ENCODE results near the gene LGALS7B. TPM values are rescaled to one million over a fixed set of nuclear protein-coding genes. Genes with fewer than 3 reads are reported as not detected.
A peak's percentile ranks its signal among the peaks of the same experiment; 100 is the strongest.

Gene LGALS7B
- not detected for total RNA-seq

DNA sequence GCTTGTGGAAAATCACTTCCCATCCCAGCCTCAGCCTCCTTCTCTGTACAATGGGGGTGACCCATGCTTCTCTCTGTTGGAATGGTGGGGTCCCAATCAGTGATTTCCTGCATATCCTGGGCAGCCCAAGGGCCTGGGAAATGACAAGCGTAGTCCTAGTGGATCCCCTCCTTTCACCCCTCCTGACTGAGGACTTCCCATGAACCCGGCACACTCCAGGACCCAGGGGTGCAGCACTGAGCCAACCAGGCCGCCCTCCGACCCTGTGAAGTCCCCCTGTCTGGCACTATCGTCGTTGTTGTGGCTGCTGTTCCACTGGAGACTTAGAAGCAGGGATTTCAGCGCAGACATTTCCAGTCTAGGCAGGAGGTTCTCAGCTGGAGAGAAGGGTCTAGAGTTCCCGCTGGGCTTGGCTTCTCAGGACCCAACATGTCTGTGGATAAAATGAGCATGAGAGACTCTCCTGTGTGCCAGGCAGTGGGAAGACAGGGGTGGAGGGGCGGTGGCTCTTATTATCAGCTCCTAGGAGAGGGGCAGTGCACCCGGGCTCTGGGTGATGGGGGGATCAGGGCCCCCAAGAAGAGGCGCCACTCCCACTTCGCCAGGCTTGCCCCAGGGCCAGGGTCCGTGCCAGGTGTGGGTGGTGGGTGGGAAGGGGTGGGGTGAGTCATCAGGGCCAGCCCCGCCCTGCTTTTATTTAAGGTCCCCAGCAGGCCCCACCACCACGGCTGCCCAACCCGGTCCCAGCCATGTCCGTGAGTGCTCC lies at the start of gene LGALS7B:
TSS of gene LGALS7B (plus strand) at position 723 of the 766 bp plus-strand sequence. CDS start at position 750, 27 bp downstream.
- intact Hi-C loops (cut with DNase I, micrococcal nuclease), result no loop called here
- no peaks in the 10 kb centered on the region for H3K27me3 Mint-ChIP-seq
- ChIA-PET POLR2A (no interaction called here), CTCF (interaction anchor here (1.5 kb wide), 1 partner anchor 19 kb away, joined by 5 read pairs; no protein-coding TSS in a partner anchor)
- no peaks in the 10 kb centered on the region for H3K36me3 Mint-ChIP-seq (ENCODE audit: low read depth)
- H3K4me3 Mint-ChIP-seq, result no peak within 1 kb of the TSS
- ATAC-seq, result no peak
- H3K9me3 Mint-ChIP-seq (ENCODE audit: low read depth), result no peaks in the 10 kb centered on the region
- no peak for DNase-seq
- peaks cover 4% of the 10 kb centered on the region for H3K4me1 Mint-ChIP-seq
- H3K27ac Mint-ChIP-seq, result no peak within 1 kb of the TSS

DNA sequence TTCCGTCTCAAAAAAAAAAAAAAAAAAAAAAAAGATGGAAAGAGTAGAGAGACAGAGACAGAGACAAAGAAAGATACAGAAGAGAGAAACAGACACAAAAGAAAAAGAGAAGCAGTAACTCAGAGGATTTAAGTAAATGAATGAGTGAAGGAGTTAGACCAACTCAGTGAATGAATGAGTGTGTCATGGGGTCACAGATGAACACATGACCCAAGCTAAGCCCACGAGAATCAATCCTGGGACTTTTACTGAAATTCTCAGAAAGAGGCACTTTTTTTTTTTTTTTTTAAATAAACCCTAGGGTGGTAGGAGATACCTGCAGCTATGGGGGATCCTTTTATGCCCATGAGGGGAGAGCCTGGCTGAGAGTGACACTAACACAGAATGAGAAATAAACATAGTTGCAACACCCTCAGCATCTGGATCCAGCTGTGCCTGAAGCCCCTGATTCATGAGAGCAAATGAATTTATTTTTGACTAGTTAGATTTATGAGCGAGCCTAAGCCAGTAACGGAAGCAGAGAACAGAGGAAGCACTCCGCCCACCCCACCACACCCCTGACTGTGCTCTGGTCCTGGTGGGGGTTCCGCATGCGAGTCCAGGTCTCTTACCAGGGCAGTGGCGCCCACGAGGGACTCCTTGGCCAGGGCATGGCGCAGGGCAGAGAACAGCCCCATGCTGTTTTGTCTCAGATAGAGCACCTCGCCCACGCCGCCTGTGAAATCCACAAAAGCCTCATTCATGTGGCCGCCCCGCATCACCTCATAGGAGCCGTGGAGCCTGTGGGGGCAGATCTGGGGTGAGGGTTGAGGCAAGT lies 49.4 kb upstream of the LGALS7B start:
- Mint-ChIP-seq H3K4me1 (peaks cover 25% of the 10 kb centered on the region), H3K27ac (no peak overlapping the region), H3K4me3 (no peak overlapping the region), H3K9me3 (ENCODE audit: low read depth) (no peaks in the 10 kb centered on the region), H3K27me3 (peaks cover 7% of the 10 kb centered on the region), H3K36me3 (ENCODE audit: low read depth) (no peaks in the 10 kb centered on the region)
- ATAC-seq (no peak), DNase-seq (peak; percentile 39)
- intact Hi-C loops (cut with DNase I, micrococcal nuclease), result loop anchor here in 1 of 2 experiments (5.0 kb wide), 2 partner anchors 208 to 352 kb away; partner anchors contain the start of genes GGN and SPRED3
- POLR2A ChIA-PET, result no interaction called here
- CTCF ChIA-PET, result interaction anchor here (0.7 to 1.2 kb wide), 3 partner anchors 13 to 436 kb away, joined by 3 to 5 read pairs (median 4); partner anchors contain the start of gene C19orf33

DNA sequence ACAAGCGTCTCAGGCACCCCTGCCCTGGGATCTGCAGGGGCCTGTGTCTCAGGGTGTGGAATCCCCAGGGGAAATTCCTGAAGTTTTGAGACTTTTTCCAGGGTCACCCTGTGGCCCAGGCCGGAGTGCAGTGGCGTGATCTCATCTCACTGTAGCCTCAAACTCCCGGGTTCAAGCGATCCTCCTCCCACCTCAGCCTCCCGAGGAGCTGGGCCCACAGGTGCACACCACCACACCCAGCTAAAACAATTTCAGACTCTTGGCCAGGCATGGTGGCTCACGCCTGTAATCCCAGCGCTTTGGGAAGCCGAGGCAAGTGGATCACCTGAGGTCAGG lies 48.8 kb upstream of the LGALS7B start:
- ChIA-PET POLR2A (no interaction called here), CTCF (interaction anchor here (0.9 to 1.2 kb wide), 2 partner anchors 14 to 189 kb away, joined by 3 to 4 read pairs; no protein-coding TSS in a partner anchor)
- no peak overlapping the region for H3K4me3 Mint-ChIP-seq
- intact Hi-C loops (cut with DNase I, micrococcal nuclease), result no loop called here
- no peaks in the 10 kb centered on the region for H3K9me3 Mint-ChIP-seq (ENCODE audit: low read depth)
- DNase-seq (no peak), ATAC-seq (no peak)
- no peak overlapping the region for H3K27ac Mint-ChIP-seq
- H3K4me1 Mint-ChIP-seq, result peaks cover 20% of the 10 kb centered on the region
- peaks cover 7% of the 10 kb centered on the region for H3K27me3 Mint-ChIP-seq
- no peaks in the 10 kb centered on the region for H3K36me3 Mint-ChIP-seq (ENCODE audit: low read depth)

DNA sequence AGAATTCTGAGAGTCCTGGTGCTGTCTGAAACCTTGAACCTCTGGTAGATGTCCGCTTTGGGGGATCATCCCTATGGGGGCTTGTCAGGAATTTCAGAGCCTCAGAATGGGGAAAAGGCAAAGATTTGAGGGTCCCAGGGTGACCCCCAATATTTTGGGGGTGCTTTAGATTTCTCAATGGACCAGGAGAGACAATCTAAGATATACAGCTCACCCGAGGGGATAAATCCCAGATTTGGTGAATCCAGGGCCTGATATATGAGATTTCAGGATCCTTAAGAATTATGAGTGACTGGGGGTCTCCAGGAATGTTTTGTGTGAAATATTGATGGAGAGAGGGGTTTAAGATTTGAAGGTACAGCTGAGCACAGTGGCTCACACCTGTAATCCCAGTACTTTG lies 48.1 kb upstream of the LGALS7B start:
- H3K4me3 Mint-ChIP-seq, result no peak overlapping the region

DNA sequence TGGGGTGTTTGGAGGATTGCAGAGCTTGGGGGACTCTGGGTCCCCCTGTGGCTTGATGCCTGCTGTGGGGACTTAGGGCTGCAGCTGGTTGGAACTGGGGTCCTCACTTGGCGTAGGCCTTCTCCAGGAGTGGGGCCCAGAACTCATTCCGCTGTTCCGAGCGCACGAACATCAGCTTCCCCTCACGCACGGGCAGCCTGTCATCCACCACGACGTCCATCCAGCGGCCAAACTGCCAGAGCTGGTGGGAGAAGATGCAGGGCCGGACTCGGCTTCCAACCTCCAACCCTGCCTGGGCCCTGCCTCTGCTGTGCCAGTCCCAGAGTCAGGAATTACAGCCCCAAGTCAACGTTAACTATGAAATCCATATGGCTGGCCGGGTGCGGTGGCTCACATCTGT lies 47.3 kb upstream of the LGALS7B start:
- ChIA-PET CTCF (no interaction called here), POLR2A (no interaction called here)
- Mint-ChIP-seq H3K27me3 (peaks cover 6% of the 10 kb centered on the region), H3K27ac (no peak overlapping the region), H3K36me3 (ENCODE audit: low read depth) (no peaks in the 10 kb centered on the region), H3K4me1 (peaks cover 14% of the 10 kb centered on the region), H3K4me3 (no peak overlapping the region), H3K9me3 (ENCODE audit: low read depth) (no peaks in the 10 kb centered on the region)
- DNase-seq (no peak), ATAC-seq (no peak)
- intact Hi-C loops (cut with DNase I, micrococcal nuclease), result no loop called here

More for the DNA sequence above, 48.1 kb upstream of the LGALS7B start:
- intact Hi-C loops (cut with DNase I, micrococcal nuclease), result no loop called here
- Mint-ChIP-seq H3K27me3 (peaks cover 7% of the 10 kb centered on the region), H3K27ac (no peak overlapping the region), H3K9me3 (ENCODE audit: low read depth) (no peaks in the 10 kb centered on the region), H3K4me1 (peaks cover 17% of the 10 kb centered on the region), H3K36me3 (ENCODE audit: low read depth) (no peaks in the 10 kb centered on the region)
- CTCF ChIA-PET, result interaction anchor here (0.6 to 1.2 kb wide), 3 partner anchors 70 to 401 kb away, joined by 3 to 4 read pairs (median 3); no protein-coding TSS in a partner anchor
- ATAC-seq, result no peak
- no peak for DNase-seq
- POLR2A ChIA-PET, result no interaction called here

DNA sequence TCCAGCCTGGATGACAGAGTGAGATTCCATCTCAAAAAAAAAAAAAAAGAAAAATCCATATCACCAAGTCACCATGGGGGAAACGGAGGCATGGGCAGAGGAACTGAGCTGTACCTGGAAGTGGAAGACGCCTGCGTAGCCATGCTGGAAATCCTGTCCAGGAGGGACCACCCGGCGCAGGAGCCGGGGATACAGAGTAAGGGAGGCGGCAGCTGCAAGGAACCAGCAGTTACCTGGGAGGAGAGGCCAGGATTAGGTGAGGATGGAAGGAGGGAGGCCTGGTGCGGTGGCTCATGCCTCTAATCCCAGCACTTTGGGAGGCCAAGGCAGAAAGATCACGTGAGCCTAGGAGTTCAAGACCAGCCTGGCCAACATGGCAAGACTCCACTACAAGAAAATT lies 46.7 kb upstream of the LGALS7B start:
- Mint-ChIP-seq H3K9me3 (ENCODE audit: low read depth) (no peaks in the 10 kb centered on the region), H3K4me1 (peaks cover 13% of the 10 kb centered on the region), H3K36me3 (ENCODE audit: low read depth) (no peaks in the 10 kb centered on the region), H3K27me3 (peaks cover 6% of the 10 kb centered on the region), H3K27ac (no peak overlapping the region), H3K4me3 (no peak overlapping the region)
- POLR2A ChIA-PET, result interaction anchor here (0.6 kb wide), 1 partner anchor 740 kb away, joined by 3 read pairs; no protein-coding TSS in a partner anchor
- ATAC-seq, result no peak
- no peak for DNase-seq
- CTCF ChIA-PET, result no interaction called here
- intact Hi-C loops (cut with DNase I, micrococcal nuclease), result no loop called here

DNA sequence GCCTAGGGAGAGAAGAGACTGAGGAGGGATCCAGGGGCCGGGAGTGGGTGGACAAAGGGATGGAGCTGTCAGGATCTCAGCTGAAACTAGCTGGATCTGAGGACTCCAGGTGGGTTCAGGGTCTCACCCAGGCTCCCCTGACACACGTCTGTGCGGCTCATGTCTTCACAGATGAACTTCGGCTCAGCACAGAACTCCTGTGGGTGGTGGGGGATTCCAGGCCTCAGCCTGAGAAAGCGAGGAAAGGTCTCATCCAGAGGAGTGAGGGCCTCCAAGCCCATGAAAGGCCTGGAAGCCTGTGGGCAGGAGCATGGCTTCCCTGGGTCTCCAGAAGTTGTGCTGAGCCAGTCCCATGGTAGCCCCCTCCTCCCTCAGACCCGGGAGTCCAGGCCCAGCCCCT lies 46.1 kb upstream of the LGALS7B start:
- H3K4me1 Mint-ChIP-seq, result peaks cover 8% of the 10 kb centered on the region
- ChIA-PET POLR2A (no interaction called here), CTCF (no interaction called here)
- ATAC-seq, result no peak
- no peak overlapping the region for H3K27ac Mint-ChIP-seq
- H3K9me3 Mint-ChIP-seq (ENCODE audit: low read depth), result no peaks in the 10 kb centered on the region
- no peak for DNase-seq
- peaks cover 1% of the 10 kb centered on the region for H3K27me3 Mint-ChIP-seq
- intact Hi-C loops (cut with DNase I, micrococcal nuclease), result no loop called here
- H3K36me3 Mint-ChIP-seq (ENCODE audit: low read depth), result no peaks in the 10 kb centered on the region
- no peak overlapping the region for H3K4me3 Mint-ChIP-seq

DNA sequence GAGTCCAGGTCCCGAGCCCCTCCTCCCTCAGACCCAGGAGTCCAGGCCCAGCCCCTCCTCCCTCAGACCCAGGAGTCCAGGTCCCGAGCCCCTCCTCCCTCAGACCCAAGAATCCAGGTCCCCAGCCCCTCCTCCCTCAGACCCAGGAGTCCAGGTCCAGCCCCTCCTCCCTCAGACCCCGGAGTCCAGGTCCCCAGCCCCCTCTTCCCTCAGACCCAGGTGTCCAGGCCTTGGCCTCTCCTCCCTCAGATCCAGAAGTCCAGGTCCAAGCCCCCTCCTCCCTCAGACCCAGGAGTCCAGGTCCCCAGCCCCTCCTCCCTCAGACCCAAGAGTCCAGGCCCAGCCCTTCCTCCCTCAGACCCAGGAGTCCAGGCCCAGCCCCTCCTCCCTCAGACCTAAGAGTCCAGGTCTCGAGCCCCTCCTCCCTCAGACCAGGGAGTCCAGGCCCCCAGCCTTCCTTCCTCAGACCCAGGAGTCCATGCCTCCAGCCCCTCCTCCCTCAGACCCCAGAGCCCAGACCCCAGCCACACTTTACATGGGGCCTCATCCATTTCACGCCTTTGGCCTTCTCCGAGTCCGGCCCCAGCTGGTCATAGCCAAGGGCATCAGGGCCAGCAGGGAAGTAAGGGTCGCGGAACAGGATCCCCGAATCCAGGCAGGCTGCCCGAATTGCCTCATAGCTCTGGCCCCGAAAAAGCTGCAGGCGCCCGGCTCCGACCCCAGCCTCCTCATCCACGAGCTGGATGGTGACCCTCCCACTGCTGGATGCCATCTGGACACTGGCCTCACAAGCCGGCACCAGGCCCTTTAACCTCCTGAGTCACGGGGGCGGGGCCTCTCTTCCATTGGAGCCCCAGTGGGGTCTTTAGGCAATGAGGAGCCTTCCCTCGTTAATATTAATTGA lies 45.4 kb upstream of the LGALS7B start:
- Mint-ChIP-seq H3K4me1 (peaks cover 6% of the 10 kb centered on the region), H3K27me3 (no peaks in the 10 kb centered on the region), H3K9me3 (ENCODE audit: low read depth) (no peaks in the 10 kb centered on the region), H3K4me3 (no peak overlapping the region), H3K27ac (no peak overlapping the region), H3K36me3 (ENCODE audit: low read depth) (no peaks in the 10 kb centered on the region)
- ChIA-PET POLR2A (no interaction called here), CTCF (interaction anchor here (0.6 kb wide), 2 partner anchors 156 to 419 kb away, joined by 3 read pairs; no protein-coding TSS in a partner anchor)
- ATAC-seq, result no peak
- DNase-seq, result no peak
- intact Hi-C loops (cut with DNase I, micrococcal nuclease), result no loop called here

DNA sequence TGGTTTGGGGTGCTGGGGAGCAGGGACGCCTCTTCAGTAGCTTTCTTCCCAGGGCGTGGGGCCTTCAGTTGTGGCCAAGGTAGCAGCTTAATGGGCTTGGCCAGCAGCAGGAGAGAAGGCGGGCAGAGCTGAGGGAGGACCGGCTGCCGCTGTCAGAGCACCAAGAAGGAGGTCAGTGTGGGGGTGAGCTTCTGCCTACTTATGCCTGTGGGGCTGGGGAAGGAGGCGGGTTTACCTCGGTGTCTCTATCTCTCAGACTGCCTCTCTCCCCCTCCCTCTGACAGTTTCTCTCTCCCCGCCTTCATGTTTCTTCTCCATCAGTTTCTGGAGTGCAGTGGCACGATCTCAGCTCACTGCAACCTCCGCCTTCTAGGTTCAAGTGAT lies 44.7 kb upstream of the LGALS7B start, which contains the start of gene CAPN12:
TSS of gene CAPN12 (minus strand) at position 177 of the 384 bp plus-strand sequence. CDS start 309 bp downstream, outside the sequence.
- Mint-ChIP-seq H3K36me3 (ENCODE audit: low read depth) (no peaks in the 10 kb centered on the region), H3K9me3 (ENCODE audit: low read depth) (no peaks in the 10 kb centered on the region), H3K4me3 (no peak within 1 kb of the TSS), H3K4me1 (peaks cover 4% of the 10 kb centered on the region), H3K27ac (no peak within 1 kb of the TSS), H3K27me3 (no peaks in the 10 kb centered on the region)
- POLR2A ChIA-PET, result no interaction called here
- ATAC-seq (no peak), DNase-seq (no peak)
- intact Hi-C loops (cut with DNase I, micrococcal nuclease), result no loop called here
- CTCF ChIA-PET, result interaction anchor here (0.6 kb wide), 2 partner anchors 157 to 420 kb away, joined by 3 read pairs; no protein-coding TSS in a partner anchor

DNA sequence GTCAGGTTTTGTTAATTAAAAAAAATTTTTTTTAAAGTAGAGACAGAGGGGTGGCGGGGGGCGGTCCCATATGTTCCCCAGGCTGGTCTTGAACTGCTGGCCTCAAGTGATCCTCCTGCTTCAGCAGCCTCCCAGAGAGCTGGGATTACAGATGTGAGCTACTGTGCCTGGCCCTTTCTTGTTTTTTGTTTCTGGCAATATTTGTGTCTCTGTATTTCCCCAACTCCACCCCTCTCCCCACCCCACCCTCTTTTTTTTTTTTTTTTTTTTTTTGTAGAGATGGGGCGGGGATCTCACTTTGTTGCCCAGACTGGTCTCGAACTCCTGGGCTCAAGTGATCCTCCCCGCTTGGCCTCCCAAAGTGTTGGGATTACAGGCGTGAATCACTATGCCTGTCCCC lies 44.1 kb upstream of the LGALS7B start:
- ChIA-PET POLR2A (no interaction called here), CTCF (no interaction called here)
- H3K27ac Mint-ChIP-seq, result no peak overlapping the region
- H3K36me3 Mint-ChIP-seq (ENCODE audit: low read depth), result no peaks in the 10 kb centered on the region
- peaks cover under 1% of the 10 kb centered on the region for H3K4me1 Mint-ChIP-seq
- DNase-seq, result no peak
- ATAC-seq, result no peak
- H3K4me3 Mint-ChIP-seq, result no peak overlapping the region
- no peaks in the 10 kb centered on the region for H3K9me3 Mint-ChIP-seq (ENCODE audit: low read depth)
- no peaks in the 10 kb centered on the region for H3K27me3 Mint-ChIP-seq
- intact Hi-C loops (cut with DNase I, micrococcal nuclease), result no loop called here

DNA sequence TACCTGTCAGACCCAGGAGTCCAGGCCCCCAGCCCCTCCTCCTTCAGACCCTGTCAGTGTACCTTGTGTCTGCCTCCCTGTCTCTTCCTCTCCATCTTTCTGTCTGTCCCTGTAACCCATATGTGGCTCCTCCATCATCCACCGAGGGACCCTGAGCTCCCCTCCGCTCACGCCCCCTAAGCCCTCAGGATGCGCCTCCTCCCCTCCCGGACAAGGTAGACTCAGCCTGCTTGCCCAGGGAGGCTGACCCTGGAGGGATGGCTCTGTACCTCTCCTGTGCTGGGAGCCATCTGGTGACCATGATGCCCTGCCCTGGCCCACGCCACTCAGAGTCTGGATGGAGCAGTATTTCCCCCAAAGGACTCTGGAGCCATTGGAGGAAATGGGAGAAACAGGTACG lies 43.7 kb upstream of the LGALS7B start:
- Mint-ChIP-seq H3K4me1 (no peaks in the 10 kb centered on the region), H3K27me3 (no peaks in the 10 kb centered on the region), H3K4me3 (no peak overlapping the region), H3K36me3 (ENCODE audit: low read depth) (no peaks in the 10 kb centered on the region), H3K9me3 (ENCODE audit: low read depth) (no peaks in the 10 kb centered on the region), H3K27ac (no peak overlapping the region)
- DNase-seq (no peak), ATAC-seq (no peak)
- intact Hi-C loops (cut with DNase I, micrococcal nuclease), result no loop called here
- ChIA-PET POLR2A (no interaction called here), CTCF (no interaction called here)

All from activated CD4-positive, alpha-beta T cell treated with anti-CD3 and anti-CD28 coated beads for 36 hours (primary cell).